Measurements from ENCODE around the gene RASD2.

- no peak for TF ChIP-seq POLR2A (IDR thresholded peaks at IDR 0.05; ENCODE audit: borderline replicate concordance, extremely low read depth, insufficient read depth, insufficient read length)
- TF ChIP-seq CTCF (IDR thresholded peaks at IDR 0.05 in 2 of 3, conservative IDR thresholded peaks at IDR 0.05 in 1 of 3; ENCODE audit: borderline replicate concordance in 1 of 3, insufficient read depth in 1 of 3, low read depth in 2 of 3, low read length in 2 of 3) = no peak
- TF ChIP-seq SIN3A (IDR thresholded peaks at IDR 0.05; ENCODE audit: low read depth) = no peak
- TF ChIP-seq, protein P1, sequence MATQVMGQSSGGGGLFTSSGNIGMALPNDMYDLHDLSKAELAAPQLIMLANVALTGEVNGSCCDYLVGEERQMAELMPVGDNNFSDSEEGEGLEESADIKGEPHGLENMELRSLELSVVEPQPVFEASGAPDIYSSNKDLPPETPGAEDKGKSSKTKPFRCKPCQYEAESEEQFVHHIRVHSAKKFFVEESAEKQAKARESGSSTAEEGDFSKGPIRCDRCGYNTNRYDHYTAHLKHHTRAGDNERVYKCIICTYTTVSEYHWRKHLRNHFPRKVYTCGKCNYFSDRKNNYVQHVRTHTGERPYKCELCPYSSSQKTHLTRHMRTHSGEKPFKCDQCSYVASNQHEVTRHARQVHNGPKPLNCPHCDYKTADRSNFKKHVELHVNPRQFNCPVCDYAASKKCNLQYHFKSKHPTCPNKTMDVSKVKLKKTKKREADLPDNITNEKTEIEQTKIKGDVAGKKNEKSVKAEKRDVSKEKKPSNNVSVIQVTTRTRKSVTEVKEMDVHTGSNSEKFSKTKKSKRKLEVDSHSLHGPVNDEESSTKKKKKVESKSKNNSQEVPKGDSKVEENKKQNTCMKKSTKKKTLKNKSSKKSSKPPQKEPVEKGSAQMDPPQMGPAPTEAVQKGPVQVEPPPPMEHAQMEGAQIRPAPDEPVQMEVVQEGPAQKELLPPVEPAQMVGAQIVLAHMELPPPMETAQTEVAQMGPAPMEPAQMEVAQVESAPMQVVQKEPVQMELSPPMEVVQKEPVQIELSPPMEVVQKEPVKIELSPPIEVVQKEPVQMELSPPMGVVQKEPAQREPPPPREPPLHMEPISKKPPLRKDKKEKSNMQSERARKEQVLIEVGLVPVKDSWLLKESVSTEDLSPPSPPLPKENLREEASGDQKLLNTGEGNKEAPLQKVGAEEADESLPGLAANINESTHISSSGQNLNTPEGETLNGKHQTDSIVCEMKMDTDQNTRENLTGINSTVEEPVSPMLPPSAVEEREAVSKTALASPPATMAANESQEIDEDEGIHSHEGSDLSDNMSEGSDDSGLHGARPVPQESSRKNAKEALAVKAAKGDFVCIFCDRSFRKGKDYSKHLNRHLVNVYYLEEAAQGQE (IDR thresholded peaks at IDR 0.05; ENCODE audit: low read depth) = no peak
- no peak for TF ChIP-seq EZH2 (IDR thresholded peaks at IDR 0.05)
- no peak for TF ChIP-seq YY1 (IDR thresholded peaks at IDR 0.05; ENCODE audit: extremely low read depth, insufficient replicate concordance, low read depth, low read length)
- TF ChIP-seq EZH2phosphoT487 (IDR thresholded peaks at IDR 0.05; ENCODE audit: borderline replicate concordance) = no peak
- no peak for TF ChIP-seq ZNF274 (IDR thresholded peaks at IDR 0.05; ENCODE audit: low read depth, low read length)
- no peak for TF ChIP-seq ZBTB33 (IDR thresholded peaks at IDR 0.05; ENCODE audit: extremely low read depth, insufficient replicate concordance, low read length)
- TF ChIP-seq, protein P2, sequence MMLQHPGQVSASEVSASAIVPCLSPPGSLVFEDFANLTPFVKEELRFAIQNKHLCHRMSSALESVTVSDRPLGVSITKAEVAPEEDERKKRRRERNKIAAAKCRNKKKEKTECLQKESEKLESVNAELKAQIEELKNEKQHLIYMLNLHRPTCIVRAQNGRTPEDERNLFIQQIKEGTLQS (IDR thresholded peaks at IDR 0.05) = no peak
- TF ChIP-seq, protein P3, sequence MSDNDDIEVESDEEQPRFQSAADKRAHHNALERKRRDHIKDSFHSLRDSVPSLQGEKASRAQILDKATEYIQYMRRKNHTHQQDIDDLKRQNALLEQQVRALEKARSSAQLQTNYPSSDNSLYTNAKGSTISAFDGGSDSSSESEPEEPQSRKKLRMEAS (IDR thresholded peaks at IDR 0.05) = no peak
- no peak for TF ChIP-seq RAD21 (IDR thresholded peaks at IDR 0.05; ENCODE audit: low read depth)
Observed at GRCh38 chr22:35586771-35587170, 46.1 kb downstream of the RASD2 start.

Data from HCT116 (cell line).